22Rv1 (cell line): ENCODE data around the gene MESP1.

Experiments
- CTCF ChIP-seq: fragments of 450-650 bp; IDR thresholded peaks from 2 replicates; pipeline ENCODE4 v1.5.1; 2017; ENCODE audit warnings: mild to moderate bottlenecking
- ZFX ChIP-seq: fragments of 450-650 bp; IDR thresholded peaks from 2 replicates; pipeline ENCODE4 v1.6.1; 2017; ENCODE audit warnings: antibody characterized with exemption, borderline replicate concordance

GRCh38 chr15:89749951-89750559, 994 bp downstream of the MESP1 start:
- TF ChIP-seq CTCF (no peak), ZFX (no peak)
